ENCODE data around the gene ACOT7.

ACOT7 gene

GRCh38 chr1:6424000-6424565 lies 30.5 kb upstream of the ACOT7 start:
- Histone ChIP-seq H3K27me3 (ENCODE audit: control insufficient read depth in 1 of 2, insufficient read depth in 2 of 2, low read length in 2 of 2) (peaks cover 53 to 59% of the 10 kb centered on the region in 2 donors), H3K9ac (ENCODE audit: low read depth in 1 of 2, low read length in 2 of 2) (no peak overlapping the region), H3K9me3 (ENCODE audit: control insufficient read depth in 1 of 2, low read length in 2 of 2) (no peaks in the 10 kb centered on the region), H3K4me1 (ENCODE audit: control insufficient read depth in 1 of 2, insufficient read depth in 2 of 2, low read length in 2 of 2) (peaks cover 18 to 48% of the 10 kb centered on the region in 2 donors), H3K4me3 (ENCODE audit: low read depth in 1 of 2, low read length in 2 of 2) (peak overlapping the region in 1 of 2 donors; percentile 28), H3K27ac (ENCODE audit: low read depth, low read length) (no peak overlapping the region), H3K36me3 (ENCODE audit: control insufficient read depth in 1 of 2, insufficient read depth in 2 of 2, low read length in 2 of 2) (no peaks in the 10 kb centered on the region)

GRCh38 chr1:6423321-6423999 lies 29.9 kb upstream of the ACOT7 start:
- peaks cover 60 to 65% of the 10 kb centered on the region in 2 donors for H3K27me3 ChIP-seq (ENCODE audit: control insufficient read depth in 1 of 2, insufficient read depth in 2 of 2, low read length in 2 of 2)
- peaks cover 21 to 50% of the 10 kb centered on the region in 2 donors for H3K4me1 ChIP-seq (ENCODE audit: control insufficient read depth in 1 of 2, insufficient read depth in 2 of 2, low read length in 2 of 2)
- peak overlapping the region in 1 of 2 donors; percentile 28 for H3K4me3 ChIP-seq (ENCODE audit: low read depth in 1 of 2, low read length in 2 of 2)
- H3K27ac ChIP-seq (ENCODE audit: low read depth, low read length), result no peak overlapping the region
- H3K36me3 ChIP-seq (ENCODE audit: control insufficient read depth in 1 of 2, insufficient read depth in 2 of 2, low read length in 2 of 2), result no peaks in the 10 kb centered on the region
- H3K9ac ChIP-seq (ENCODE audit: low read depth in 1 of 2, low read length in 2 of 2), result no peak overlapping the region
- H3K9me3 ChIP-seq (ENCODE audit: control insufficient read depth in 1 of 2, low read length in 2 of 2), result no peaks in the 10 kb centered on the region

DNA sequence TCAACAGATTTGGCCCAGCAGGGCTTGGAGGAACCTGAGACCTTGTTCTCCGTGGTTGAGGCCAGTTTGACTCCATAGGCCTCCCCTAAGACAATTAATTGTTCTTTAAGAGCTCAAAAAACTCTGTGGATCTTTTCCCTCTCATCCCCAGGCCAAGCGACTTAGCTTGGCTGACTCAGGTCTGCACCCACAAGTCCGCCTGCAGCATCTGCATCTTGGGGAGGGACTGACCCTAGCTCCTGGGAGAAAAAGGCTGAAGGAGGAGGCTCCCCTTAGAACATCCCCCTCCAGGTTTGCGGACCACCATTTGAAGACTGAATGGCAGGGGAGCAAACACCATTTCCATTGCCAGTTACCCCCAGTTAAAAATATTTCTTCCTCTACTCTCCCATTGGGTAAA lies 27.7 kb upstream of the ACOT7 start:
- H3K4me1 ChIP-seq (ENCODE audit: control insufficient read depth in 1 of 2, insufficient read depth in 2 of 2, low read length in 2 of 2), result peaks cover 24 to 41% of the 10 kb centered on the region in 2 donors
- H3K36me3 ChIP-seq (ENCODE audit: control insufficient read depth in 1 of 2, insufficient read depth in 2 of 2, low read length in 2 of 2), result no peaks in the 10 kb centered on the region
- H3K9ac ChIP-seq (ENCODE audit: low read depth in 1 of 2, low read length in 2 of 2), result no peak overlapping the region
- H3K4me3 ChIP-seq (ENCODE audit: low read depth in 1 of 2, low read length in 2 of 2), result no peak overlapping the region
- no peak overlapping the region for H3K27ac ChIP-seq (ENCODE audit: low read depth, low read length)
- no peaks in the 10 kb centered on the region for H3K9me3 ChIP-seq (ENCODE audit: control insufficient read depth in 1 of 2, low read length in 2 of 2)
- peaks cover 67 to 76% of the 10 kb centered on the region in 2 donors for H3K27me3 ChIP-seq (ENCODE audit: control insufficient read depth in 1 of 2, insufficient read depth in 2 of 2, low read length in 2 of 2)

DNA sequence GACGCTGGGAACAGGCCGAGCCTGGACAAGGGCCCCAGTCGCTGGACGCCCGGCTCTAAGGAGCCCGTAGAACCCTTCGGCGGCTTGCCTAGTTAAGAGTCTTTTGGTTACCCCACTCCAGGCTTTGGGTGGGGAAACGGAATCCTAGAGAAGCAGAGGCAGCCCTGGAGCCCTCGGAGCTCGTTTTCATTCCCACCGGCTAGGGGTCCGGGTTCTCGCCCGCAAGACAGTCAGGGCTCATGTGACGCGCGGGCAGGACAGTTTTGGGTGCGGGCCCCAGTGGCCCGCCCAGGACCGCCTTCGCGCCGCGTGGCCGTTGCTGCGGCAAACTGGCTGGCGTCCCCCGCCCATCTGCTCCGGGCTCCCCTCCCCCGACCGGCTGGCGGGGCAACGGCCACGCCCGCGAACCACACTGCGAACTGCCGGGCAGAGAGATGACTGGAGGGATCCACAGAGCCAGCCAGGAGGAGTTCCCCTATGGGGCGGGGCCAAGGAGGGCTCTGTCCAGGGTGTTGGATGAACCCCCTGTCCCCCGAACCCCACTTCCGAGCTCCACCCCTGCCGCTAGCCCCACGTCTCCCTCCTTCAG lies 27.0 kb upstream of the ACOT7 start:
- no peaks in the 10 kb centered on the region for H3K9me3 ChIP-seq (ENCODE audit: control insufficient read depth in 1 of 2, low read length in 2 of 2)
- peak overlapping the region; percentile 30 to 50 for H3K4me3 ChIP-seq (ENCODE audit: low read depth in 1 of 2, low read length in 2 of 2)
- H3K9ac ChIP-seq (ENCODE audit: low read depth in 1 of 2, low read length in 2 of 2), result no peak overlapping the region
- no peaks in the 10 kb centered on the region for H3K36me3 ChIP-seq (ENCODE audit: control insufficient read depth in 1 of 2, insufficient read depth in 2 of 2, low read length in 2 of 2)
- H3K27me3 ChIP-seq (ENCODE audit: control insufficient read depth in 1 of 2, insufficient read depth in 2 of 2, low read length in 2 of 2), result peaks cover 65 to 78% of the 10 kb centered on the region in 2 donors
- H3K27ac ChIP-seq (ENCODE audit: low read depth, low read length), result no peak overlapping the region
- peaks cover 25 to 42% of the 10 kb centered on the region in 2 donors for H3K4me1 ChIP-seq (ENCODE audit: control insufficient read depth in 1 of 2, insufficient read depth in 2 of 2, low read length in 2 of 2)

- Histone ChIP-seq H3K4me3 (ENCODE audit: low read depth in 1 of 2, low read length in 2 of 2) (peak within 1 kb of the TSS; percentile 30 to 50), H3K36me3 (ENCODE audit: control insufficient read depth in 1 of 2, insufficient read depth in 2 of 2, low read length in 2 of 2) (no peaks in the 10 kb centered on the region), H3K27ac (ENCODE audit: low read depth, low read length) (no peak within 1 kb of the TSS), H3K9ac (ENCODE audit: low read depth in 1 of 2, low read length in 2 of 2) (peak within 1 kb of the TSS in 1 of 2 donors; percentile 26), H3K4me1 (ENCODE audit: control insufficient read depth in 1 of 2, insufficient read depth in 2 of 2, low read length in 2 of 2) (peaks cover 26 to 43% of the 10 kb centered on the region in 2 donors), H3K27me3 (ENCODE audit: control insufficient read depth in 1 of 2, insufficient read depth in 2 of 2, low read length in 2 of 2) (peaks cover 65 to 75% of the 10 kb centered on the region in 2 donors), H3K9me3 (ENCODE audit: control insufficient read depth in 1 of 2, low read length in 2 of 2) (no peaks in the 10 kb centered on the region)
Measured at GRCh38 chr1:6419804-6420453, 26.4 kb upstream of the ACOT7 start, which contains the start of gene HES2. TSS of gene HES2 (minus strand) at chr1:6419919. CDS start at chr1:6419820, 99 bp downstream.

- no peaks in the 10 kb centered on the region for H3K9me3 ChIP-seq (ENCODE audit: control insufficient read depth in 1 of 2, low read length in 2 of 2)
- no peak overlapping the region for H3K9ac ChIP-seq (ENCODE audit: low read depth in 1 of 2, low read length in 2 of 2)
- peak overlapping the region in 1 of 2 donors; percentile 3 for H3K4me3 ChIP-seq (ENCODE audit: low read depth in 1 of 2, low read length in 2 of 2)
- no peaks in the 10 kb centered on the region for H3K36me3 ChIP-seq (ENCODE audit: control insufficient read depth in 1 of 2, insufficient read depth in 2 of 2, low read length in 2 of 2)
- peaks cover 65 to 75% of the 10 kb centered on the region in 2 donors for H3K27me3 ChIP-seq (ENCODE audit: control insufficient read depth in 1 of 2, insufficient read depth in 2 of 2, low read length in 2 of 2)
- H3K27ac ChIP-seq (ENCODE audit: low read depth, low read length), result no peak overlapping the region
- H3K4me1 ChIP-seq (ENCODE audit: control insufficient read depth in 1 of 2, insufficient read depth in 2 of 2, low read length in 2 of 2), result peaks cover 32 to 47% of the 10 kb centered on the region in 2 donors
Measured at GRCh38 chr1:6419397-6419803, 25.8 kb upstream of the ACOT7 start.

DNA sequence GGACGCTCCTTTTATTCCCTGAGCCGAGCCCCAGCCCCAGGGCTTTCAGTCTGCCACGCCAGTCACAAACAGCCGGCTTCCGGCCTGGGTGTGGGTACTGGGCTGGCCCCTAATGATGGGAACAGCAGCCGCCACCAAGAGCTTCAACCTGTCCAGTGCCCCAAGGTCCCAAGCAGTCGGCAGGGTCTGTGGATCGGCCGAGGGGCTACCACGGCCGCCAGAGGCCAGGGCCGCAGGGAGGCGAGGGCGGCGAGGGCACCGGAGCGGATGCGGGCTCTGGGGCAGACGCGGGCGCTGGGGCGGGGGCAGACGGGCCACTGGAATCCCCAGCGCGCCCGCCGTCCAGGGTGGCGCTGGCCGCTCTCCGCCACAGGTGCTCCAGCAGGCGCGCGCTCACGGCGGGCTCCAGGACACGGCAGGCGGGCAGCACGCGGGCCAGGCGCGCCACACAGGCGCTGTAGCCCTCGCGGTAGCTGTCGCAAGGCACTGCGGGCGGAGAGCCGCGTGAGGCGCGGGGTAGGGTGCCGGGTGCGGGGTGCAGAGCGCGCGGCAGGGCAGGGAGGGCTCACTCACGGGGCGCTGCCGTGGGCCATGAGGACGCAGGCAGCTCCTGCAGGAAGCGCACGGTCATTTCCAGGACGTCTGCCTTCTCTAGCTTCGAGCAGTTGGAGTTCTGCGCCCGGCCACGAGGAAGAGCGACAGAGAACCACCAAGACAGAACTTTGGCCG lies 25.3 kb upstream of the ACOT7 start:
- Histone ChIP-seq H3K9ac (ENCODE audit: low read depth in 1 of 2, low read length in 2 of 2) (no peak overlapping the region), H3K36me3 (ENCODE audit: control insufficient read depth in 1 of 2, insufficient read depth in 2 of 2, low read length in 2 of 2) (no peaks in the 10 kb centered on the region), H3K4me1 (ENCODE audit: control insufficient read depth in 1 of 2, insufficient read depth in 2 of 2, low read length in 2 of 2) (peaks cover 29 to 45% of the 10 kb centered on the region in 2 donors), H3K4me3 (ENCODE audit: low read depth in 1 of 2, low read length in 2 of 2) (peak overlapping the region in 1 of 2 donors; percentile 3), H3K27ac (ENCODE audit: low read depth, low read length) (no peak overlapping the region), H3K27me3 (ENCODE audit: control insufficient read depth in 1 of 2, insufficient read depth in 2 of 2, low read length in 2 of 2) (peaks cover 63 to 72% of the 10 kb centered on the region in 2 donors), H3K9me3 (ENCODE audit: control insufficient read depth in 1 of 2, low read length in 2 of 2) (no peaks in the 10 kb centered on the region)

DNA sequence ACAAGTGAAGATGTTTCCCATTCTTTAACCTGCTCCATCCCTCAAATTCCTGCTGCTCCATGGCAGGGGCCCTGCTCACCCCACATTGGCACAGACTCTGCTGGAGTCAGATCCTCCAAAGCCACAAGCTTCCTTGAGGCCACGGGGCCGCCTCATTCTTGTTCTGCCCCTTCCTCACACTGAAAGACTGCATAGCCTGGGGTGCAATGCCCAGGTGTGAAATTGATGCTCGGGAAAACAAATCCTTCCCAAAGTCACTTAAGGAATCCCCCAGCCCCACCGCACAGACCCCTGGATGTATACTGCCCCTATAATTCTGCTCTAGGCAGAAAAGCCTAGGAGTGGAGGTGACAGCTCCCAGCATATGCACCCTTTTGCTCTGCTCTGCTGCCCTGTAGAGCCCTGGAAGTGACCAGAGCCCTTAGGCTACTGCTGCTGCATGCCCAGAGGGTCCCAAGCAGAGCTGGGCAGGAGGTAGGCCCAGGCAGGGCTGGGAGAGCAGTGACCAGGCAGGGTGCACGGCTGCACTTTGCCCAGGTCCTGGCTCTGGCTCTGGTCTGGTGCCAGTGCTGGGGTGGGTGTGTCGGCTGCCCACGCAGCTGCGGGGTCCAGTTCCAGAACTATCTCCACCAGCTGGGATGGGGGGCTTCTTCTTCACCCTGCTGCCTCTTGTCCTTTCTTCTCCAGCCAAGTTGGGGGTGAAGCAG lies 24.5 kb upstream of the ACOT7 start:
- Histone ChIP-seq H3K27ac (ENCODE audit: low read depth, low read length) (no peak overlapping the region), H3K27me3 (ENCODE audit: control insufficient read depth in 1 of 2, insufficient read depth in 2 of 2, low read length in 2 of 2) (peaks cover 56 to 67% of the 10 kb centered on the region in 2 donors), H3K4me1 (ENCODE audit: control insufficient read depth in 1 of 2, insufficient read depth in 2 of 2, low read length in 2 of 2) (peaks cover 29 to 38% of the 10 kb centered on the region in 2 donors), H3K9ac (ENCODE audit: low read depth in 1 of 2, low read length in 2 of 2) (no peak overlapping the region), H3K36me3 (ENCODE audit: control insufficient read depth in 1 of 2, insufficient read depth in 2 of 2, low read length in 2 of 2) (no peaks in the 10 kb centered on the region), H3K4me3 (ENCODE audit: low read depth in 1 of 2, low read length in 2 of 2) (no peak overlapping the region), H3K9me3 (ENCODE audit: control insufficient read depth in 1 of 2, low read length in 2 of 2) (no peaks in the 10 kb centered on the region)

- Histone ChIP-seq H3K9me3 (ENCODE audit: control insufficient read depth in 1 of 2, low read length in 2 of 2) (no peaks in the 10 kb centered on the region), H3K27ac (ENCODE audit: low read depth, low read length) (no peak overlapping the region), H3K27me3 (ENCODE audit: control insufficient read depth in 1 of 2, insufficient read depth in 2 of 2, low read length in 2 of 2) (peaks cover 54 to 62% of the 10 kb centered on the region in 2 donors), H3K4me1 (ENCODE audit: control insufficient read depth in 1 of 2, insufficient read depth in 2 of 2, low read length in 2 of 2) (peaks cover 29 to 37% of the 10 kb centered on the region in 2 donors), H3K36me3 (ENCODE audit: control insufficient read depth in 1 of 2, insufficient read depth in 2 of 2, low read length in 2 of 2) (no peaks in the 10 kb centered on the region), H3K9ac (ENCODE audit: low read depth in 1 of 2, low read length in 2 of 2) (no peak overlapping the region), H3K4me3 (ENCODE audit: low read depth in 1 of 2, low read length in 2 of 2) (no peak overlapping the region)
Measured at GRCh38 chr1:6416906-6417305, 23.3 kb upstream of the ACOT7 start.

Measured in duodenal mucosa (tissue), 2 donors.